PC-9 (cell line): ENCODE measurements around the gene IL17C. TPM values are rescaled to one million over a fixed set of nuclear protein-coding genes. Genes with fewer than 3 reads are reported as not detected.

Experiments used
- BruUV-seq: library from RNA; stranded (reverse); fragments of 400-500 nt; replicated peaks from 2 replicates; lab custom pipeline; 2021; lab: Mats Ljungman, UMichigan
- CTCF ChIA-PET: fragments of 300-600 bp; sonication (Branson Sonifier 250); formaldehyde crosslinking; loops from one replicate; lab custom pipeline; 2022; ENCODE audit warnings: antibody characterized with exemption; lab: Charles Lee
- POLR2A ChIA-PET: fragments of 300-600 bp; sonication (Branson Sonifier 250); formaldehyde crosslinking; loops from one replicate; lab custom pipeline; 2022; ENCODE audit warnings: antibody characterized with exemption; ENCODE audit not compliant: unreplicated experiment; lab: Charles Lee
- DNase-seq, 2 experiments: peaks; one replicate each; pipeline versions ENCODE4 v3.0.0 to v3.0.0-alpha.2; 2015 to 2022; ENCODE audit warnings: mixed read lengths in 1 of 2
- H2AFZ ChIP-seq: fragments of 200-600 bp; sonication (generic); 2 replicates; pipeline ENCODE4 v1.8.1; 2017; ENCODE audit warnings: antibody characterized with exemption
- H3F3A ChIP-seq: fragments of 200-600 bp; sonication (generic); 2 replicates; pipeline ENCODE4 v1.8.1; 2017; ENCODE audit warnings: antibody characterized with exemption, mild to moderate bottlenecking, low read depth; ENCODE audit not compliant: insufficient read depth
- H3K27ac ChIP-seq: fragments of 200-600 bp; sonication (generic); 2 replicates; pipeline ENCODE4 v1.6.1; 2016; ENCODE audit warnings: mixed run types
- H3K27me3 ChIP-seq: fragments of 200-600 bp; sonication (generic); 2 replicates; pipeline ENCODE4 v1.6.1; 2016; ENCODE audit warnings: low read depth, mixed run types; ENCODE audit not compliant: insufficient read depth
- H3K36me3 ChIP-seq: fragments of 200-600 bp; sonication (generic); 2 replicates; pipeline ENCODE4 v1.6.1; 2016; ENCODE audit warnings: low read depth, mixed run types
- H3K4me1 ChIP-seq: fragments of 200-600 bp; sonication (generic); replicated peaks from 2 replicates; pipeline ENCODE4 v1.6.1; 2016; ENCODE audit warnings: mixed run types; ENCODE audit not compliant: insufficient read depth
- H3K4me2 ChIP-seq: fragments of 200-600 bp; sonication (generic); 2 replicates; pipeline ENCODE4 v1.6.1; 2017; ENCODE audit warnings: mixed run types
- H3K4me3 ChIP-seq: fragments of 200-600 bp; sonication (generic); 2 replicates; pipeline ENCODE4 v1.6.1; 2016; ENCODE audit warnings: mixed run types
- H3K79me2 ChIP-seq: fragments of 200-600 bp; sonication (generic); 2 replicates; pipeline ENCODE4 v1.6.1; 2017; ENCODE audit warnings: low read depth, mixed run types
- H3K9me2 ChIP-seq: fragments of 200-600 bp; sonication (generic); 2 replicates; pipeline ENCODE4 v1.8.1; 2017; ENCODE audit warnings: mild to moderate bottlenecking; ENCODE audit not compliant: insufficient read depth
- H3K9me3 ChIP-seq: fragments of 200-600 bp; sonication (generic); 2 replicates; pipeline ENCODE4 v1.8.1; 2016; ENCODE audit warnings: low read depth; ENCODE audit not compliant: insufficient read depth
- H4K20me1 ChIP-seq: fragments of 200-600 bp; sonication (generic); 2 replicates; pipeline ENCODE4 v1.8.1; 2017; ENCODE audit not compliant: insufficient read depth
- EZH2 ChIP-seq: fragments of 200-600 bp; sonication (generic); IDR thresholded peaks from 2 replicates; pipeline ENCODE4 v1.8.0; 2017; ENCODE audit warnings: antibody characterized with exemption, low read depth
- intact Hi-C: fragments of 100-400 bp; cut with micrococcal nuclease; formaldehyde crosslinking; loops from one replicate; pipeline ENCODE4 v1.10.0; 2022; ENCODE audit not compliant: unreplicated experiment
- total RNA-seq: library from RNA; stranded (reverse); gene quantifications from 2 replicates; pipeline ENCODE4 v1.2.3, GENCODE V29; 2021
- TF ChIP-seq, protein P1 (sequence below): fragments of 200-600 bp; sonication (generic); conservative IDR thresholded peaks from 2 replicates; pipeline ENCODE4 v1.6.1; 2017; ENCODE audit warnings: mixed run types, antibody characterized with exemption, mild to moderate bottlenecking, moderate library complexity

Gene IL17C
- total RNA-seq, 1 experiment from 2014 or later, result not detected

DNA sequence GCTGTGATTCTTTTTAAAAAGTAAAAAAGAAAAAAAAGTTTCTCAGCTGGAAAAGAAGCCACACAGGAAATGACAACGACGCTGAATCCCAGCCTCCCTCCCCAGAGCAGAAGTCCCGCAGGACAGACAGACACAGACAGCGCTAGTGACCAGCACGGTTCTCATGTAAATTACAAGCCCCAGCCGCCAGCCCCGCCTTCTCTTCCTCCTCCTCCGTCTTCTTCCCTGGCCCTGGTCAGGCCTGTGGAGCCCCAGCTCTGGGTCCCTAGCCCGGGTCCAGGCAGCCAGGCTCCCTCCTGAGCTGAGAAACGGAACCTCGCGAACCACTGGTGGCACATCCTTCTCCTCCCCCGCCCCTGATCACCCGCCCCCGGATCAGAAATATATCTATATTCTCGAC is 7.0 kb upstream of the IL17C start:
- H4K20me1 ChIP-seq, result no peaks in the 10 kb centered on the region
- H3K9me3 ChIP-seq, result no peaks in the 10 kb centered on the region
- no peaks in the 10 kb centered on the region for H3K4me1 ChIP-seq
- no peaks in the 10 kb centered on the region for H3K27me3 ChIP-seq
- no peak overlapping the region for H3K4me3 ChIP-seq
- no peaks in the 10 kb centered on the region for H3K79me2 ChIP-seq
- no peaks in the 10 kb centered on the region for H3K36me3 ChIP-seq
- BruUV-seq, result TSS peak; percentile 66
- no peak overlapping the region for H3K27ac ChIP-seq
- ChIA-PET POLR2A (no interaction called here), CTCF (no interaction called here)
- no peaks in the 10 kb centered on the region for H3K9me2 ChIP-seq
- H3K4me2 ChIP-seq, result no peak overlapping the region
- no peak overlapping the region for H2AFZ ChIP-seq
- H3F3A ChIP-seq, result peaks cover 3% of the 10 kb centered on the region; the same call in 1 of the 2 replicates
- no peak for TF ChIP-seq EZH2
- TF ChIP-seq, protein P1, sequence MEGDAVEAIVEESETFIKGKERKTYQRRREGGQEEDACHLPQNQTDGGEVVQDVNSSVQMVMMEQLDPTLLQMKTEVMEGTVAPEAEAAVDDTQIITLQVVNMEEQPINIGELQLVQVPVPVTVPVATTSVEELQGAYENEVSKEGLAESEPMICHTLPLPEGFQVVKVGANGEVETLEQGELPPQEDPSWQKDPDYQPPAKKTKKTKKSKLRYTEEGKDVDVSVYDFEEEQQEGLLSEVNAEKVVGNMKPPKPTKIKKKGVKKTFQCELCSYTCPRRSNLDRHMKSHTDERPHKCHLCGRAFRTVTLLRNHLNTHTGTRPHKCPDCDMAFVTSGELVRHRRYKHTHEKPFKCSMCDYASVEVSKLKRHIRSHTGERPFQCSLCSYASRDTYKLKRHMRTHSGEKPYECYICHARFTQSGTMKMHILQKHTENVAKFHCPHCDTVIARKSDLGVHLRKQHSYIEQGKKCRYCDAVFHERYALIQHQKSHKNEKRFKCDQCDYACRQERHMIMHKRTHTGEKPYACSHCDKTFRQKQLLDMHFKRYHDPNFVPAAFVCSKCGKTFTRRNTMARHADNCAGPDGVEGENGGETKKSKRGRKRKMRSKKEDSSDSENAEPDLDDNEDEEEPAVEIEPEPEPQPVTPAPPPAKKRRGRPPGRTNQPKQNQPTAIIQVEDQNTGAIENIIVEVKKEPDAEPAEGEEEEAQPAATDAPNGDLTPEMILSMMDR, result no peak
- DNase-seq, result no peak
- intact Hi-C loops, result no loop called here

DNA sequence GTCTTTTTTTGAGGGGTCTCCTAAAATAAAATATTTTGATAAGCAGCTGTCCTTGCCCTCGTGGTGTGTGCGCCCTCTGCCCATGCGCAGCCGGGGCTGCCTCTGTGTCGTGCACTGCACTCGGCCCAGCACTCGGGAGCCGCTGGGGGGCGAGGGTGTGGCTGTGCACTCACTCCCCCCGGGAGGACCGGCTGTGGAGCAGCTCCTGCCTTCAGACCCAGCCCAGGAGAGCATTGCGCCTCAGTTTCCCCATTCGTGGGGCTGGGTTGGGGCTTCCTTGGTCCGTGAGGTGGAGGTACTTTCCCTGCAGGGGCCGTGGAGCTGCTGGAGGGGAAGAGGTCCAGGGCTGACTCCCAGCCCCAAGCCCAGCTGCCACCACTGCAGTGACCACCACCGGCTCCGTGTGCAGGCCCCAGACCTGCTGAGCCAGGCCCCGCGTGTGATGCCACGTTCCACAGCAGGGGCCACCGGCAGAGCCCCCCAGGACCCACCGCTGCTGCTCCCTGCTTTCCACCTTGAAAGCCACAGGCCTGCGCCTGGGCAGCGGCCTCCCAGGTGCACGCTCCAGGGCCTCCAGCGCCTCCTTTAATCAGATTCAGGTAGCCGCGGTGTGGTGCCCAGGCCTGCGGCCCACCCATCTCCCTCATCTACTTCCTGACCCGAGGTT is 6.3 kb upstream of the IL17C start:
- Histone ChIP-seq H3K36me3 (no peaks in the 10 kb centered on the region), H3K79me2 (no peaks in the 10 kb centered on the region), H3K9me2 (no peaks in the 10 kb centered on the region), H3F3A (peaks cover 3% of the 10 kb centered on the region; the same call in 1 of the 2 replicates), H3K27me3 (no peaks in the 10 kb centered on the region), H4K20me1 (no peaks in the 10 kb centered on the region), H2AFZ (no peak overlapping the region), H3K4me3 (no peak overlapping the region), H3K27ac (no peak overlapping the region), H3K4me1 (no peaks in the 10 kb centered on the region), H3K9me3 (no peaks in the 10 kb centered on the region), H3K4me2 (no peak overlapping the region)
- TF ChIP-seq EZH2, result no peak
- TF ChIP-seq, protein P1, result no peak
- intact Hi-C loops, result no loop called here
- no peak for DNase-seq
- no TSS peak for BruUV-seq
- ChIA-PET CTCF (no interaction called here), POLR2A (no interaction called here)

DNA sequence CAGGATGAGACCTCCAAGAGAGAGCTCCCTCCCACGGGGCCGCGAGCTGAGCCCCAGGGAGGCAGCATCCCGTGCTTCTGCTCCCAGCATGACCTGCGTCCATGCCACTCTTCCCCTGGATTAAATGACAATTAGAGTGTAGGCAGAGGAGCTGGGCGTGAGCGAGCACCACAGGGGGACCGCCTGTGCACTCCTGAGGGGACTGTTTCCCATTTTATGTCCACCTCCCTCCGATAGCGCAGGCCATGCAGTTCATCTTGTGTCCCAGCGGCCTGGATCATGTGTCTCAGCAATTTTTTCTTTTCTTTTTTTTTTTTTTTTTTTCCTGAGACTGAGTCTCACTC is 5.8 kb upstream of the IL17C start:
- no peak overlapping the region for H3K27ac ChIP-seq
- ChIA-PET CTCF (no interaction called here), POLR2A (interaction anchor here (0.6 kb wide), 1 partner anchor 56 kb away, joined by 24 read pairs; no protein-coding TSS in a partner anchor)
- peaks cover 3% of the 10 kb centered on the region; the same call in 1 of the 2 replicates for H3F3A ChIP-seq
- no peak for DNase-seq
- no peaks in the 10 kb centered on the region for H3K79me2 ChIP-seq
- H3K4me1 ChIP-seq, result no peaks in the 10 kb centered on the region
- H3K4me2 ChIP-seq, result no peak overlapping the region
- H3K9me2 ChIP-seq, result no peaks in the 10 kb centered on the region
- TF ChIP-seq EZH2, result no peak
- TF ChIP-seq, protein P1, result no peak
- no peaks in the 10 kb centered on the region for H3K27me3 ChIP-seq
- H3K9me3 ChIP-seq, result no peaks in the 10 kb centered on the region
- H4K20me1 ChIP-seq, result no peaks in the 10 kb centered on the region
- no peak overlapping the region for H3K4me3 ChIP-seq
- intact Hi-C loops, result no loop called here
- no peaks in the 10 kb centered on the region for H3K36me3 ChIP-seq
- BruUV-seq, result no TSS peak
- no peak overlapping the region for H2AFZ ChIP-seq
